ENCODE results near the gene MRNIP.

The MRNIP gene

GRCh38 chr5:179875741-179876609 is 17.4 kb upstream of the MRNIP start:
- no peak for TF ChIP-seq POLR2AphosphoS5 (IDR thresholded peaks at IDR 0.05; ENCODE audit: low read depth, low read length)
- TF ChIP-seq FOXP2 (optimal IDR thresholded peaks at IDR 0.05; ENCODE audit: borderline replicate concordance, extremely low read depth, extremely low read length, insufficient read depth), result no peak
- TF ChIP-seq REST (IDR thresholded peaks at IDR 0.05; ENCODE audit: insufficient read depth in 1 of 2, low read depth in 2 of 2, low read length in 2 of 2), result no peak
- TF ChIP-seq SIN3A (IDR thresholded peaks at IDR 0.05; ENCODE audit: borderline replicate concordance, insufficient read depth, low read length), result no peak
- TF ChIP-seq TAF1 (IDR thresholded peaks at IDR 0.05; ENCODE audit: borderline replicate concordance, insufficient read depth, low read length), result no peak

- TF ChIP-seq FOXP2 (optimal IDR thresholded peaks at IDR 0.05; ENCODE audit: borderline replicate concordance, extremely low read depth, extremely low read length, insufficient read depth) (no peak), POLR2AphosphoS5 (IDR thresholded peaks at IDR 0.05; ENCODE audit: low read depth, low read length) (no peak), SIN3A (IDR thresholded peaks at IDR 0.05; ENCODE audit: borderline replicate concordance, insufficient read depth, low read length) (no peak), REST (IDR thresholded peaks at IDR 0.05; ENCODE audit: insufficient read depth in 1 of 2, low read depth in 2 of 2, low read length in 2 of 2) (no peak), TAF1 (IDR thresholded peaks at IDR 0.05; ENCODE audit: borderline replicate concordance, insufficient read depth, low read length) (no peak)
Observed at GRCh38 chr5:179874536-179875292, 16.1 kb upstream of the MRNIP start.

GRCh38 chr5:179874136-179874535 is 15.5 kb upstream of the MRNIP start:
- no peak for TF ChIP-seq FOXP2 (optimal IDR thresholded peaks at IDR 0.05; ENCODE audit: borderline replicate concordance, extremely low read depth, extremely low read length, insufficient read depth)
- TF ChIP-seq SIN3A (IDR thresholded peaks at IDR 0.05; ENCODE audit: borderline replicate concordance, insufficient read depth, low read length), result no peak
- no peak for TF ChIP-seq REST (IDR thresholded peaks at IDR 0.05; ENCODE audit: insufficient read depth in 1 of 2, low read depth in 2 of 2, low read length in 2 of 2)
- no peak for TF ChIP-seq POLR2AphosphoS5 (IDR thresholded peaks at IDR 0.05; ENCODE audit: low read depth, low read length)
- no peak for TF ChIP-seq TAF1 (IDR thresholded peaks at IDR 0.05; ENCODE audit: borderline replicate concordance, insufficient read depth, low read length)

- no peak for TF ChIP-seq REST (IDR thresholded peaks at IDR 0.05; ENCODE audit: insufficient read depth in 1 of 2, low read depth in 2 of 2, low read length in 2 of 2)
- TF ChIP-seq SIN3A (IDR thresholded peaks at IDR 0.05; ENCODE audit: borderline replicate concordance, insufficient read depth, low read length), result no peak
- no peak for TF ChIP-seq FOXP2 (optimal IDR thresholded peaks at IDR 0.05; ENCODE audit: borderline replicate concordance, extremely low read depth, extremely low read length, insufficient read depth)
- TF ChIP-seq POLR2AphosphoS5 (IDR thresholded peaks at IDR 0.05; ENCODE audit: low read depth, low read length), result no peak
- no peak for TF ChIP-seq TAF1 (IDR thresholded peaks at IDR 0.05; ENCODE audit: borderline replicate concordance, insufficient read depth, low read length)
Observed at GRCh38 chr5:179873588-179874110, 15.0 kb upstream of the MRNIP start.

Data from PFSK-1 (cell line).